ENCODE measurements around the gene SHISA9.
"Not testable (repeated sequence)": the region's sequence is repeated elsewhere in the genome, so short reads cannot be mapped to it uniquely, and the experiment has no call there.

The SHISA9 gene

DNA sequence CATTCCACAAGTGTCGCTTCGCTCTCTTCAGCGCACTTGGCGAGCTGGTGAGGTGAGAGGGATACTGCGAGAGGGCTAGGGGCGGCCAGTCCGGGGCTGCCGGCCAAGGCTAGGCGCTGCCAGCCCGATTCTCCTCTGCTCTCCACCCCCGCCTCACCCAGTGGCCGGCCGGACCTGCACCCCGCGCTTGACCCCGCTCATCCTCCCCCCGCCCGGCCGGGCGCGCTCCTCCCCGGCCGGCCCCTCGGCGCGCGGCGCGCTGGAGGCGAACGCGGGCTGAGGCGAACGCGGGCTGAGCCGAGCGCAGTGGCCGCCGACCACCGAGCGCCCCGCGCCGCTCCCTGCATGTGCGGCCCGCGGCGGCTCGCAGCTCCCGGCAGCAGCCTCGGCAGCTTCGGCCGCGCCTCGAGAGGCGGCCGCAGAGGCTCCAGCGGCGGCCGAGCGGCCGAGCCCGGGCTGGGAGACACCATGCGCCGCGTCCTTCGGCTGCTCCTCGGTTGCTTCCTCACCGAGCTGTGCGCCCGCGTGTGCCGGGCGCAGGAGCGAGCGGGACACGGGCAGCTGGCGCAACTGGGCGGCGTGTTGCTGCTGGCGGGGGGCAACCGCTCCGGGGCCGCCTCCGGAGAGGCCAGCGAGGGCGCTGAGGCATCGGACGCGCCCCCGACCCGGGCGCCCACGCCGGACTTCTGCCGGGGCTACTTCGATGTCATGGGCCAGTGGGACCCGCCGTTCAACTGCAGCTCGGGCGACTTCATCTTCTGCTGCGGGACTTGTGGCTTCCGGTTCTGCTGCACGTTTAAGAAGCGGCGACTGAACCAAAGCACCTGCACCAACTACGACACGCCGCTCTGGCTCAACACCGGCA lies at the start of gene SHISA9:
TSS of gene SHISA9 (plus strand) at position 2 of the 865 bp plus-strand sequence.
- no peak for DNase-seq (ENCODE audit: low spot score)

DNA sequence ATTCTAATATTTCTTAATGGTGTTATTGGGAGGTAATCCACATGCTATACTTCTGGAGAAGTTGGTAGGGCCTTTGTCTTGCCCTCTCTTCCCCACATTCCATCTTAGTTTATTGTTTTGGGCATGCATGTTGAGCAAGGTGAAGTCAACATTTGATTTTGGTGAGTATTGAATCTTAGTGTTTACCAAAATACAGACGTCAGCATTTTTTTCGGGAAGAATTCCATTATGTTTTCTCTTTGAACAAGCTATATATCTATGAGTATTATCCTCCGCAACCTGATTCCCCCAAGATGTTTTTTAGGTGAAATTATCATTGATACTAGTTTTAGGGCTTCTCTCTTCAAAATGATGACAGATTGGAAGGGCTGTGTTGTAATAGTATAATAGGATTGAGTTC lies 47.4 kb upstream of the SHISA9 start:
- DNase-seq (ENCODE audit: low spot score) = no peak

DNA sequence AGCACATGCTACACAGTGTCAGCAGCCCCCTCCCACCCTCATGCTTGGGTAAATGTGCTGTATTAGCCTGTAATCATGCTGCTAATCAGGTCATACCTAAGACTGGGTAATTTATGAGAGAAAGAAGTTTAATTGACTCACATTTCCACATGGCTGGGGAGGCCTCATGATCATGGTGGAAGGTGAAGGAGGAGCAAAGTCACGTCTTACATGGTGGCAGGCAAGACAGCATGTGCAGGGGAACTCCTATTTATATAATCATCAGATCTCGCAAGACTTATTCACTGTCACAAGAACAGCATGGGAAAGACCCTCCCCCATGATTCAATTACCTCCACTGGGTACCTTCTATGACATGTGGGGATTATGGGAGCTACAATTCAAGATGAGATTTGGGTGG lies 44.0 kb upstream of the SHISA9 start:
- not testable (repeated sequence) for DNase-seq (ENCODE audit: low spot score)

DNA sequence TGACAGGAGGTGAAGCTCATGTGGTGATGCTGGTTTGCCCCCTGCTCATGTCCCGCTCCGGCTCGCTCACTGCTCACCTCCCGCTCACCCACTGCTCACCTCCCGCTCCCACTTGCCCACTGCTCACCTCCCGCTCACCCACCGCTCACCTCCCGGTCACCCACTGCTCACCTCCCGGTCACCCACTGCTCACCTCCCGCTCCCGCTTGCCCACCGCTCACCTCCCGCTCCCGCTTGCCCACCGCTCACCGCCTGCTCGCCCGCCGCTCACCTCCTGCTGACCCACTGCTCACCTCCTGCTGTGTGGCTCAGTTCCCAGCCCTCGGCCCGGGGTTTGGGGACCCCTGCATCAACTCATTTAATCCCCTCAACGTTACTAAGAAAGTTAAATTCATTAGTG lies 39.1 kb upstream of the SHISA9 start:
- no peak for DNase-seq (ENCODE audit: low spot score)

DNA sequence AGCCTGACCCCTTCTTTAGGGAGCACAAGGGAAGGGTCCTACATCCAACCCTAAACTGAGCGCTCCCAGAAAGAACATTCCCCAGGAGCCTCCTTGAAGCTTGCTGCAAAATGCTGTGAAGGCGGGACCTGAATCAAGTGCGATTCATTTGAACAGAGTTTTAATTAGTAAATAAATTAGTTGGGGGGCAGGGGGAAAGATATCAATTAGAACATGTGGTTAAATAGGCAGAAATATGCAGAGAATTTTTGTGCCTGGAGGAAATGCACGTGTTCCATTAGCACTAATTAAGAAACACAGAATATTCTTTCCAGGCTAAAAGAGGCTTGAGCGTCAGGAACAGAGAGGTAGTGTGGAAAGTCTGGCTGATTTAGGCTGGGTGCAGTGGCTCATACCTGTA lies 38.5 kb upstream of the SHISA9 start:
- no peak for DNase-seq (ENCODE audit: low spot score)

DNA sequence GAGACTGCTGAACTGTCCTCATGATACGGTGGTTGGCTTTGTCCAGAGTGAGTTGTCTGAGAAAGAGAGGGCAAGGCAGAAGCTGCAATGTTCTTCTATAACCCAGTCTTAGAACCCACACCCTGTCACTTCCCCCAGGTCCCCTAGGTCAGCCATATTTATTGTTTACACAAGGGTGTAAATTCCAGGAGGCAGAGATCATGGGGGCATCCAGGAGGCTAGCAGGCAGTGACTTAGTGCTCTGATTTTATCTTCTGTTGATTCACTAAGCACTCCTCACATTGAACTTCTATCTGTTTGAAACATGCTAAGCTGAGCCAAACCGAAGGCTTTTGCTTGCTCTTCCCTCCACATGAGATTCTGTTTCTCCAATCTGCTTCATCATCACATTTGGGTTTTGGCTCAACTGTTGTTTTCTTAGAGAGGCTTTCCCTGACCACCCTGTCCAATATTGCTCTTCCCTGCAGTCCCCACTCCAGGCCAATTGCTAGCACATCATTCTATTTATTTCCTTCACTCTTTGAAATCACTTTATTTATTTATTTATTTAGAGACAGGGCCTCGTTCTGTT lies 34.3 kb upstream of the SHISA9 start:
- DNase-seq (ENCODE audit: low spot score) = no peak

DNA sequence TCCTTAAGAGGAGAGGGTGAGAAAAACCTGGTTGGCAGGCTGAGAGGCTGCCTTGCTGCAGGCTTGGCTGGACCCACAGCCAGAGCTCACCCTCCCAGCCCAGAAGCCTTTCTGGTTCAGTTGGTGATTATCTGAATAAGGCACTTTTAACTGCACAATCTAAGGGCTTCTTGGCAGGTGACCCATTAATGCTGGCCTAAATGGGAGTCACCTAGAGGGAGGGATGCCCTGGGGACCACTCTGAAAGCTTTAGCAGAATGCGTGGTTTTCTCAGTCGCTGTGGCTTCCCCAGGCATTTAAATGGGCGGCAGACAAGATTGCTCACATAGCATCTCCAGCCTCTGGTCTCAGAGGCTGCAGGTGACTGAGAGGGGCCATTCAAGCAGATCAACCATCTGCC lies 33.2 kb upstream of the SHISA9 start:
- DNase-seq (ENCODE audit: low spot score) = no peak

DNA sequence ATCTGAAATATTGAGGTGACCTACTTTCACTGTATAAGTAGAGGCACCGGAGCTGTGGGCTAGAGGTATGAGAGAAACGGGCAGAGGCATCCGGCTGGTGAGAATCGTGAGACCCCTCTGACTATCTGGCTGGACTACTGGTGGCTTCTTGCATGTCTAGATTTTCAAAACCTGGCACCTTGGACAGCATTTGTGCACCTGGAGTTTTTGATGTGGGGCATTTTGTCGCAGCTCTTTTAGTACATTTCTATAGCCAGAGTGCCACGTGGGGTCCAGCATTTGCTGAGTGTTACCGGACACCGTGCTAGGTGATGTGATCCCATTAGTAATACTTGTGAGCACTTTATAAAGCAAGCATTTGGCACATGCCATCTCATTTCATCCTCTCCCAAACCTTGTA lies 32.6 kb upstream of the SHISA9 start:
- DNase-seq (ENCODE audit: low spot score) = no peak

DNA sequence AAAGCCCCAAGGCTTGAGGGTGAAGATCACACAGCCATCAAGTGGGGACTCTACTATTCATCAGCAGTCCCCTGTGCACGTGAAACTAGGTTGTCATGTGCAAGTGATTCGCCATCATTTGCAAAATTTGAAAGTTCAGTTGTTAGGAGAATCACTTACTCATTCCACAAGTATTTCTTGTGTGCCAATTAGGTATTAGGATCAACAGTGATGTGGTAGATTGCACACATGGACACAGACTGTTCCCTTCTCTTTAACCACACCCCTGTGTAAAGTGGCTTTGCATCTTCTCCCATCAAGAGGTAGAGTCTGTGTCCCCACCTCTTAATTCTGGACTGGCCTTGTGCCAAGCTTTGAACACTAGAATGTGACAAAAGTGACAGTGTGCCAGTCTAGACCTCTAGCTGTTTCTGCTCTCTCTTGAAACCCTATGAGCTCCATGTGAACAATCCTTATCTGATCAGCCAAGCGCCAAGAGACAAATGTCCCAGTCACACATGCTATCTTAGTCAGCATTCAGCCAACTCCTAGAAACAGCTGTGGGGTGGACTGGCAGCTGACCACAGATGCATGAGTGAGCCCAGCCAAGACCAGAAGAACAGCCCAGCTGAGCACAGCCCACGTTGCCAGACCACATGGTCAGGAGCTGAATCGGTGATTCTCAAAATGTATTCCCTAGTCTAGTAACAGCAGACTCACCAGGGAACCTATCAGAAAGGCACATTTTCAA lies 31.5 kb upstream of the SHISA9 start:
- no peak for DNase-seq (ENCODE audit: low spot score)

DNA sequence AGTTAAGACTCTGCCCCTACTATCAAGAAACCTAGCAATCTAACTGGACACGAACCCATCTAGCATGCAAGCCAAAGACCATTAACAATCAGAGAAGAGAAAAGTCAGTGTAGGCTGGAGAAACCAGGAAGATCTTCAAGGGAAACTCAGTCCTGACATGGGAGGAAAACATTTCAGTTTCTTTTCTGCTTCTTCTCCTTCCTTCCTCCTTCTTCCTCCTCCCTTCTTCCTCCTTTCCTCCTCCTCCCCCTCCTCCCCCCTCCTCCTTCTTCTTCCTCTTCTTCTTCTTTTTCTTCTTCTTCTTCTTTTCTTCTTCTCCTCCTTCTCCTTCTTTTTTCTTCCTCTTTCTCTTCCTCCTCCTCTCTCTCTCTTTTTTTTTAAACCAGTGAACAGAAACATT lies 29.6 kb upstream of the SHISA9 start:
- no peak for DNase-seq (ENCODE audit: low spot score)

DNA sequence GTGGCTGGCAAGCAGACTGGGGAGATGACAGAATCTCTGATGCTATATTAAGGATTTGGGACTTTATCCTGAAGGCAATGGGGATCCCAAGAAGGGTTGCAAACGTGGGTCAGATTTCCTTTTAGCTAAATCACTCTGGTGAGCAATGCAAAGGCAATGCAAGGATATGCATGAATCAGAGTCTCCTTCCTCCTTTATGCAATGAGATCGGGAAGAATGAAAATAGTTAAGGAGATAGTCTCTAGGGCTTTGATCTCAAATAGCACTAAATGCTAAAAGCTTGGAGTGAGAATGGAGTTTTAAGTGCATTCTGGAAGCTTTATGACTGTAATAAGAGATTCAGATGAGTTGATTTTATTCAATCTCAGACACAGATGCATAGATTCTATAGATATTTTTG lies 27.2 kb upstream of the SHISA9 start:
- DNase-seq (ENCODE audit: low spot score) = no peak

DNA sequence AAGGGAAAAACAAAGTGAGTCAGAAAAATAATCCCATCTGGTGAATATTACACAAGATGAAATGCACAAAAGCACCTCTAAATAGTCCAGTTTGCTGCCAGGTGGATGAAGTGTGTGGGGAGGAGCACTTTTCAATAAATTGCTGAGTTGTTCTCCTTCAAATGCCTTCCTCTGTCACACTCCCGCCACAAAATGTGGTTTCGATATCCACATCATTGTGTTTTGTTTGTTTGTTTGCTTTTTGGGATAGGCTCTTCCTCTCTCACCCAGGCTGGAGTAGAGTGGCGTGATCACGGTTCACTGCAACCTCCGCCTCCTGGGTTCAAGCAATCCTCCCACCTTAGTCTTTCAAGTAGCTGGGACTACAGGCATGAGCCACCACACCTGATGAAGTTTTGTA lies 24.6 kb upstream of the SHISA9 start:
- no peak for DNase-seq (ENCODE audit: low spot score)

DNA sequence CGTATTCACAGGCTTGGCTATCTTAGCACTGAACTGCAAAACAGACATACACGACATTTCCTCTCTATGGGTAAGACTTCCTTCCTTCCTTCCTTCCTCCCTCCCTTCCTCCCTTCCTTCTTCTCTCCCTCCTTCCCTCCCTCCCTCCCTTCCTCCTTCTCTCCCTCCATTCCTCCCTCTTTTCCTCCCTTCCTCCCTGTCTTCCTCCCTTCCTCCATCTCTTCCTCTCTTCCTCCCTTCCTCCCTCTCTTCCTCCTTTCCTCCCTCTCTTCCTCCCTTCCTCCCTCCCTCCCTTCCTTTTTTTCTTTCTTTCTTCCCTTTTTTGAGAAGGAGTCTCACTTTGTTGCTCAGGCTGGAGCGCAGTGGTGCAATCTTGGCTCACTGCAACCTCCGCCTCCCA lies 22.4 kb upstream of the SHISA9 start:
- DNase-seq (ENCODE audit: low spot score) = no peak

DNA sequence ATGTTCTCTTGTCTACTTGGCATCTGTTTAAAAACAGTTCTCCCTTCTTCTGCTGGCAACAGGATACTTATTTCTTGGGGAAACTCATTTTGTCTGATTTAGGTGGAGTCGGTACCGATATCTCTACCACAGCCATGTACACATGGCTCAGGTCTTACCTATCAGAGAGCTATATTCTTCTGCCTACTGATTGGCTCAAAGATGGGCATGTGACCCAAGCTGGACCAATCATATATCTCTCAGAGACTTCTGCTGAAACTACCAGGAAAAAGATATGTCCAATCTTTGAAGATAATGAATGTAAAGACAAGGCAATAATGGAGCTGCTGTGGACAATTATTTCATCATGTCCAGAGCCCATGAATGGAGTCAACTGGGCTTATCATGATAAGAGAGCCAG lies 21.6 kb upstream of the SHISA9 start:
- DNase-seq (ENCODE audit: low spot score) = no peak

DNA sequence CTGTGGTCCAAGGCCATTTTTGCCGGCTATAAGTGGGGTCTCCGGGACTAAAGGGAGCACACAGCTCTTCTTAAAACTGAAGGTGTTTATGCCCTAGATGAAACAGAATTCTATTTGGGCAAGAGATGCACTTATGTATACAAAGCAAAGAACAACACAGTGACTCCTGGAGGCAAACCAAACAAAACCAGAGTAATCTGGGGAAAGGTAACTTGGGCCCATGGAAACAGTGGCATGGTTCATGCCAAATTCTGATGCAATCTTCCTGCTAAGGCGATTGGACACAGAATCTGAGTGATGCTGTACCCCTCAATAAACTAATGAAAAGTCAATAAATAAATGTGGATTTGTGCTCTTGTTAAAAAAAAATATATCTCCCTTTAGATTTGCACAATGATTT lies 20.2 kb upstream of the SHISA9 start:
- DNase-seq (ENCODE audit: low spot score) = no peak

DNA sequence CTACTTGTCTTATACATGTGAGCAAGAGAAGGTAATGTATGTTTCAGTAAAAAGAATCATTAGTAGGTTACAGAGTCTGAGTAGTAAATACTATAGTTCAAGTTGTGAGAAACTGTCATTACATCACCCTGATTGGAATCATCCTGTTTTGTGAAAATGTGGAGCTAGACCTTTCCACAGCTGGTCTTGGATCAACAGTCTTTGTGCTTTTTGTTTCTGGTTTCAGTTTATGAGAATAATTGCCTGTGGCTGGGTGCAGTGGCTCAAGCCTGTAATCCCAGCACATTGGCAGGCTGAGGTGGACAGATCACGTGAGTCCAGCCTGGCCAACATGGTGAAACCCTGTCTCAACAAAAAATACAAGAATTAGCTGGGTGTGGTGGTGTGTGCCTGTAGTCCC lies 19.7 kb upstream of the SHISA9 start:
- DNase-seq (ENCODE audit: low spot score) = no peak

DNA sequence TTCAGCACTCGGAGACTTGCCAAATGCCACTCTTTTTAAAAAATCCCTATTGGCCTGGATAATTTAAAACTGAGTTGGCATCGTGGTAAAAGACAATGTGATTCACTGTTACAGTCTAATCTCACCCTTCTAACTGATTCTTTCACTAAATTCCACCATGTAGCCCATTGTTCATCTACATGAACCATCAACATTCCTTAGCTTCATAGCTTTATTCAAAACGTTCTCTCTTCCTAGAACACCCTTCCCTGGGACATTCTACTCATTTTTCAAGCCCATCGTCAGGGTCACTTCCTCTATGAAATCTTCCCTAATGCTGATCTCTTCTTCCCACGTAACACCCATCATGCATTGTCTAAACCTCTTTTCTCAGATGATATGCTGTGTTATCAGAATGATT lies 15.7 kb upstream of the SHISA9 start:
- DNase-seq (ENCODE audit: low spot score) = no peak

DNA sequence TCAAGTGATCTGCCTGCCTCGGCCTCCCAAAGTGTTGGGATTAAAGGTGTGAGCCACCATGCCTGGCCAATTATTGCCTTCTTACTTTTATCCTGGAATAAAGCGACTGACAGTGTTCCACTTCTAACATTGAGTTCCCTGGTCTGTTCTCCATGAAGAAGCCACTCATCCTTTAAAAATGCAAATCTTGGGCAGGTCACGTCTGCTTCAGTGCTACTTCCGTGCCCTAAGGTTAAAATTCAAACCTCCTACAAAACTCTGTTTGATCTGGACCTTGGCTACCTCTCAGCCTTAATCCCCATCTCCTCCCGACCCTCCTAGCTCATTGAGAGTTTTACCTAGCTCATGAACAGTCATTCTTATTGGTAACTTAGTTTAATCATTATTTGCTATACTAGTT lies 9.6 kb upstream of the SHISA9 start:
- no peak for DNase-seq (ENCODE audit: low spot score)

DNA sequence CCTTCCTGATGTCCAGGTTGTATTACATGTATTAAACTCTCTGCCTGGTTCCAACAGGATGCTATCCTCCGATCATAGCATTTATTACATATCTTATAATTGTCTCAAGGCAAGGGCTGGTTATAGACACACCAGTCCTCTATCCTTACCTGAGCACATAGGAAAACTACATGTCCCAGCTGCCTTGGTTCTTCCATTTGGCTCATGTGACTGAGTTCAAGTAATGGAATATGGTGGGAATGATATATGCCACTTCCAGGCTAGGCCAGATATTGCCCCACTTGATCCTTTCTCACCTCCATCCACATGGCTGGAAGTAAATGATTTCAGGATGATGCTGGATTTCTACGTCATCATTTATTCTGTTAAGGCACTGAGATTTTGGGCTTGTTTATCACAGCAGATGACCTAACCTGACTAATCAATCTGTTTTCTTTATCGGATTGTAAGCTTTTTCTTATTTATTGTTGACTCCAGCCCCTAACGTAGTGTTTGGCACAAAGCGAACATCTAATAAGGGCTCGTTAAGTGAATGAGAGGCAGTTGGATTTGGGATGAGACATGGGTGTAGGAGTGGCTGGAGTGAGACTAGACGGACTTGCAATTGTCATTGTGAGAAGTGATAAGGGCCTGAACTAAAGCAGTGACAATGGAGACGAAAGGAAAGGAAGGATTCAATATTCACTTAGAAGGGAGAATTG lies 8.2 kb upstream of the SHISA9 start:
- no peak for DNase-seq (ENCODE audit: low spot score)

DNA sequence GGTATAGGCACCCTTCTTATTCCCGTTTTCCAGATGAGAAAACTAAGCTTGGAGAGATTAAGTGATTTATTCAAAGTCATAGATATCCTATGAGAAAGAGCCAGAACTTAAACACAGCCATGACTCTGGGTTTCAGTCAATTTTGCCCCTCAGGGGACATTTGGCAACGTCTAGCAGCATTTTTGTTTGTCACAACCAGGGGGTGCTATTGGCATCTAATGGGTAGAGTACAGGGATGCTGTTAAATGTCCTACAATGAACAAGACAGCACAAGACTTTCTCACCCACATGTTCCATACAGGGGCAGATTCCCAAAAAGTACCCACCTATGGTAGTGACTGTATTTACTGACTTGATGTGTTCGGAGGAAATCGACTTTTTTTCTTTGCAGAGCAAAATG lies 4.8 kb upstream of the SHISA9 start:
- DNase-seq (ENCODE audit: low spot score) = peak; percentile 25

DNA sequence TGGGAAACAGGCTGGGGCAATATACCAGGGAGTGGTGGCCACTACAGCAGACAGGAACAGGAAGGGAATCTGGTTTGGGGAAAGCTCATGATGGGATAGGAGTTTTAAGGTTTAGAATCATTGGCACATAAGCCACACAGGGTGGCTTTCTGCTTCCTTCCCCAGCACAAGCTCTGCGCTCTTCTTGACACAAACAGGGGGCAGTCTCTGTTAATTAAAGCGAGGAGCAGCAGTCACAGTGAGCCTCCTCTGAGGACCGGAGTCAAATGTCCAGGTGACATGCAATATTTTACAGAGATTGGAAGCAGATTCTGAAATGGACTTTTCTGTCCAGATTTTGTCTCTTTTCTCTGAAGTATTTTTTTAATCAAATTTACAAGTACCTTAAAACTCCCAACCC lies 2.8 kb upstream of the SHISA9 start:
- no peak for DNase-seq (ENCODE audit: low spot score)

DNA sequence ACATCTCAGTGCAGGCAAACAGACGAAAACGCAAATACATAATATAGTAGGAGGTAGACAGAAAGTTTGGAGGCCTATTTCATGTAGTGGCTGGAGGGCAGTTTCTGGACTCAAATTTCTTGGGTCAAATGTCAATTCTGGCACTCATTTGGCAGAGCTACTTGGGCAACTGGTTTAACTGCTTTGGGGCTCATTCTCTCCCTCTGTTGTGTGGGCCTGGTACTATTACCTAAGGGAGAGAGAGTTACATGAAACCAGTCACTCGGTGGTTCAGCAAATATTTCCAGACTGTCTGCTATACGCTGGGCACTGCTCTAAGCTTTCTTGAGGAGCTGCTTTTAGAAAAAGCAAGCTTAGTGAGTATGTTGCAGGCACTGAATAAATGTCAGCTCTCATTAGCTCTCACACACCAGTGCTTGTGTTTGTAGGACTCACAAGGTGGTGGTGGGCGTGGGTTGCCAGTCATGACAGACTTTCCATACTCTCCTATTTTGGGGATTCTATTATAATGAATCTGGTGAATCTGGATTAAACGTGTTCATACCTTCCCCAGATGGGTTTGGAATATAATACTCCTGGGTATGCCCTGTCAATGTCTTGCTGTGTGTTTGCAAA lies 1.8 kb upstream of the SHISA9 start:
- DNase-seq (ENCODE audit: low spot score) = no peak

All from LoVo (cell line).